Measurements from ENCODE around the gene TBC1D5.

The TBC1D5 gene

GRCh38 chr3:17287006-17287689, 455.3 kb downstream of the TBC1D5 start:
- Mint-ChIP-seq H3K4me3 (no peak overlapping the region), H3K36me3 (ENCODE audit: low read depth) (peaks cover 6% of the 10 kb centered on the region), H3K27me3 (ENCODE audit: low read depth, poor library complexity) (no peaks in the 10 kb centered on the region), H3K4me1 (no peaks in the 10 kb centered on the region), H3K9me3 (no peaks in the 10 kb centered on the region), H3K27ac (no peak overlapping the region)
- no peak for DNase-seq
- TF ChIP-seq CTCF (IDR thresholded peaks at IDR 0.05), result no peak

DNA sequence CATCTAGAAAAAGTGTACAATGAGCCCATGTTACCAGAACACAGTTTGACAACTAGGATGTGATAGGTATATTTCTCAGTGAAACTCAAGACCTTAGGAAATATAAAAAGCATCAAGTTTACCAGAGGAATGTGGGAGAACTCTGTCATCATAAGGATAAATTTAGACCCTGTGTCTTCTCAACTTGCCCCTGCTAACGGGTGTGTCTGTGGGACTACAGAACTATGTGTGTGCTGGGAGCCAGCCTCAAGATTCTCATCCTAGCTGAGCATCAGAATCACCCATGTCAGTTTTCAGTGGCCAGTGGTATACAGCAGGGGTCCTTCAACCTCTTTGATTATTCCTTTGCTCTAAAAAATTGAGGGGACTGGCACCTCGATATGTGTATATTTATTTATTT, 464.4 kb downstream of the TBC1D5 start:
- DNase-seq, result no peak
- Mint-ChIP-seq H3K27ac (no peak overlapping the region), H3K4me1 (no peaks in the 10 kb centered on the region), H3K36me3 (ENCODE audit: low read depth) (peaks cover 11% of the 10 kb centered on the region), H3K27me3 (ENCODE audit: low read depth, poor library complexity) (no peaks in the 10 kb centered on the region), H3K4me3 (no peak overlapping the region), H3K9me3 (no peaks in the 10 kb centered on the region)
- no peak for TF ChIP-seq CTCF (IDR thresholded peaks at IDR 0.05)

- Mint-ChIP-seq H3K27me3 (ENCODE audit: low read depth, poor library complexity) (no peaks in the 10 kb centered on the region), H3K9me3 (no peaks in the 10 kb centered on the region), H3K4me3 (no peak overlapping the region), H3K4me1 (no peaks in the 10 kb centered on the region), H3K27ac (no peak overlapping the region), H3K36me3 (ENCODE audit: low read depth) (no peaks in the 10 kb centered on the region)
- no peak for TF ChIP-seq CTCF (IDR thresholded peaks at IDR 0.05)
- DNase-seq, result no peak
Observed at GRCh38 chr3:17266846-17267245, 475.6 kb downstream of the TBC1D5 start.

GRCh38 chr3:17261627-17262369, 480.6 kb downstream of the TBC1D5 start:
- Mint-ChIP-seq H3K36me3 (ENCODE audit: low read depth) (no peaks in the 10 kb centered on the region), H3K4me1 (no peaks in the 10 kb centered on the region), H3K4me3 (no peak overlapping the region), H3K27ac (no peak overlapping the region), H3K27me3 (ENCODE audit: low read depth, poor library complexity) (no peaks in the 10 kb centered on the region), H3K9me3 (no peaks in the 10 kb centered on the region)
- TF ChIP-seq CTCF (IDR thresholded peaks at IDR 0.05), result no peak
- no peak for DNase-seq

GRCh38 chr3:17260257-17260656, 482.2 kb downstream of the TBC1D5 start:
- no peak for TF ChIP-seq CTCF (IDR thresholded peaks at IDR 0.05)
- no peak overlapping the region for H3K27ac Mint-ChIP-seq
- H3K4me1 Mint-ChIP-seq, result no peaks in the 10 kb centered on the region
- no peak for DNase-seq
- H3K4me3 Mint-ChIP-seq, result no peak overlapping the region
- no peaks in the 10 kb centered on the region for H3K9me3 Mint-ChIP-seq
- H3K36me3 Mint-ChIP-seq (ENCODE audit: low read depth), result no peaks in the 10 kb centered on the region
- no peaks in the 10 kb centered on the region for H3K27me3 Mint-ChIP-seq (ENCODE audit: low read depth, poor library complexity)

DNA sequence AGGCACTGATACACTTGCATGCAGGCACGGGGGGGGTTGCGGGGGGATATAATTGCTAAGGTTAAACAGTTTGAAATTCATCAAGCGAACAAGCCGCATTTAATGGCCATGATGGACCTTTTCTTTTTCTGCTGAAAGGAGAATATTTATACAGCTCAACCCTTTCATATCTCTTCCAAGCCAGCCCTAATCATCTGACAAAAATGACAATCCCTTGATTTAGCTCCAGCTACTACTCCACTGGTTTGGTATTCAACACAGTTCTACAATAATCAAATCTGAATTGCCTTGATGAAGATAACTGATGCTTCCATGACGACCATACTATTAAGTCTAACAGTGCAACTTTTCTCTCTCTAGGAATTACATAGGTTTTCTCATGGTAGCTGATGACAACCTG, 482.7 kb downstream of the TBC1D5 start:
- no peak overlapping the region for H3K27ac Mint-ChIP-seq
- no peak overlapping the region for H3K4me3 Mint-ChIP-seq

More for the DNA sequence above, 482.7 kb downstream of the TBC1D5 start:
- no peaks in the 10 kb centered on the region for H3K4me1 Mint-ChIP-seq
- H3K27me3 Mint-ChIP-seq (ENCODE audit: low read depth, poor library complexity), result no peaks in the 10 kb centered on the region
- DNase-seq, result no peak
- H3K36me3 Mint-ChIP-seq (ENCODE audit: low read depth), result peaks cover 4% of the 10 kb centered on the region
- no peaks in the 10 kb centered on the region for H3K9me3 Mint-ChIP-seq
- no peak for TF ChIP-seq CTCF (IDR thresholded peaks at IDR 0.05)

Data from nephron progenitor cell (in vitro differentiated cells).